ENCODE results near the gene POU6F2.

- no peak for TF ChIP-seq RAD21 (IDR thresholded peaks at IDR 0.05; ENCODE audit: low read depth)
- TF ChIP-seq, protein P1, sequence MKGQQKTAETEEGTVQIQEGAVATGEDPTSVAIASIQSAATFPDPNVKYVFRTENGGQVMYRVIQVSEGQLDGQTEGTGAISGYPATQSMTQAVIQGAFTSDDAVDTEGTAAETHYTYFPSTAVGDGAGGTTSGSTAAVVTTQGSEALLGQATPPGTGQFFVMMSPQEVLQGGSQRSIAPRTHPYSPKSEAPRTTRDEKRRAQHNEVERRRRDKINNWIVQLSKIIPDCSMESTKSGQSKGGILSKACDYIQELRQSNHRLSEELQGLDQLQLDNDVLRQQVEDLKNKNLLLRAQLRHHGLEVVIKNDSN (IDR thresholded peaks at IDR 0.05), result no peak
- TF ChIP-seq TAF1 (IDR thresholded peaks at IDR 0.05; ENCODE audit: low read depth), result no peak
- no peak for TF ChIP-seq YY1 (IDR thresholded peaks at IDR 0.05; ENCODE audit: low read depth)
- TF ChIP-seq NFIC (IDR thresholded peaks at IDR 0.05), result no peak
- TF ChIP-seq EP300 (IDR thresholded peaks at IDR 0.05; ENCODE audit: borderline replicate concordance), result no peak
- TF ChIP-seq TCF12 (IDR thresholded peaks at IDR 0.05; ENCODE audit: low read depth), result no peak
- TF ChIP-seq MAX (IDR thresholded peaks at IDR 0.05), result no peak
- no peak for TF ChIP-seq CEBPB (IDR thresholded peaks at IDR 0.05)
- TF ChIP-seq, protein P2, sequence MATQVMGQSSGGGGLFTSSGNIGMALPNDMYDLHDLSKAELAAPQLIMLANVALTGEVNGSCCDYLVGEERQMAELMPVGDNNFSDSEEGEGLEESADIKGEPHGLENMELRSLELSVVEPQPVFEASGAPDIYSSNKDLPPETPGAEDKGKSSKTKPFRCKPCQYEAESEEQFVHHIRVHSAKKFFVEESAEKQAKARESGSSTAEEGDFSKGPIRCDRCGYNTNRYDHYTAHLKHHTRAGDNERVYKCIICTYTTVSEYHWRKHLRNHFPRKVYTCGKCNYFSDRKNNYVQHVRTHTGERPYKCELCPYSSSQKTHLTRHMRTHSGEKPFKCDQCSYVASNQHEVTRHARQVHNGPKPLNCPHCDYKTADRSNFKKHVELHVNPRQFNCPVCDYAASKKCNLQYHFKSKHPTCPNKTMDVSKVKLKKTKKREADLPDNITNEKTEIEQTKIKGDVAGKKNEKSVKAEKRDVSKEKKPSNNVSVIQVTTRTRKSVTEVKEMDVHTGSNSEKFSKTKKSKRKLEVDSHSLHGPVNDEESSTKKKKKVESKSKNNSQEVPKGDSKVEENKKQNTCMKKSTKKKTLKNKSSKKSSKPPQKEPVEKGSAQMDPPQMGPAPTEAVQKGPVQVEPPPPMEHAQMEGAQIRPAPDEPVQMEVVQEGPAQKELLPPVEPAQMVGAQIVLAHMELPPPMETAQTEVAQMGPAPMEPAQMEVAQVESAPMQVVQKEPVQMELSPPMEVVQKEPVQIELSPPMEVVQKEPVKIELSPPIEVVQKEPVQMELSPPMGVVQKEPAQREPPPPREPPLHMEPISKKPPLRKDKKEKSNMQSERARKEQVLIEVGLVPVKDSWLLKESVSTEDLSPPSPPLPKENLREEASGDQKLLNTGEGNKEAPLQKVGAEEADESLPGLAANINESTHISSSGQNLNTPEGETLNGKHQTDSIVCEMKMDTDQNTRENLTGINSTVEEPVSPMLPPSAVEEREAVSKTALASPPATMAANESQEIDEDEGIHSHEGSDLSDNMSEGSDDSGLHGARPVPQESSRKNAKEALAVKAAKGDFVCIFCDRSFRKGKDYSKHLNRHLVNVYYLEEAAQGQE (IDR thresholded peaks at IDR 0.05; ENCODE audit: low read depth), result no peak
- TF ChIP-seq CREB1 (IDR thresholded peaks at IDR 0.05; ENCODE audit: low read depth), result no peak
- no peak for TF ChIP-seq FOXM1 (IDR thresholded peaks at IDR 0.05; ENCODE audit: borderline replicate concordance, low read depth)
Measured at GRCh38 chr7:39356172-39356925, 378.6 kb downstream of the POU6F2 start.
